BLaER1 treated with 17β-estradiol and CSF1 and Interleukin-3, amounts not matched to agents 10 nM and 100 nM (cell line): ENCODE results near the gene GNAZ.

ENCODE experiments used
- H3K27ac ChIP-seq, 11 experiments: shearing (Covaris generic); formaldehyde crosslinking; 2 replicates each; pipeline ENCODE4 v1.8.1; 2022
- H3K27me3 ChIP-seq, 11 experiments: shearing (Covaris generic); formaldehyde crosslinking; 2 replicates each; pipeline ENCODE4 v1.8.1; 2022
- H3K36me3 ChIP-seq, 11 experiments: shearing (Covaris generic); formaldehyde crosslinking; 2 replicates each; pipeline ENCODE4 v1.8.1; 2022
- H3K4me1 ChIP-seq, 10 experiments: shearing (Covaris generic); formaldehyde crosslinking; 2 replicates each; pipeline ENCODE4 v1.8.1; 2022
- H3K4me2 ChIP-seq, 11 experiments: shearing (Covaris generic); formaldehyde crosslinking; 2 replicates each; pipeline ENCODE4 v1.8.1; 2022
- H3K4me3 ChIP-seq, 10 experiments: shearing (Covaris generic); formaldehyde crosslinking; 2 replicates each; pipeline ENCODE4 v1.8.1; 2022
- H3K9ac ChIP-seq, 11 experiments: shearing (Covaris generic); formaldehyde crosslinking; 2 replicates each; pipeline ENCODE4 v1.8.1; 2022
- H3K9me3 ChIP-seq, 11 experiments: shearing (Covaris generic); formaldehyde crosslinking; replicated peaks in 1 of 11; 2 replicates each; pipeline ENCODE4 v1.8.1; 2022
- H4K20me1 ChIP-seq, 11 experiments: shearing (Covaris generic); formaldehyde crosslinking; 2 replicates each; pipeline ENCODE4 v1.8.1; 2022
- Cebpa-rat ChIP-seq, 11 experiments: shearing (Covaris generic); IDR thresholded peaks; 2 replicates each; pipeline ENCODE4 v1.8.1; 2022

The GNAZ gene

GRCh38 chr22:23075525-23076216 is 5.4 kb downstream of the GNAZ start:
- peak overlapping the region in 3 of 10 experiments; percentile 7 to 35 (median 10); a peak in 4 of 20 replicates for H3K4me3 ChIP-seq
- TF ChIP-seq Cebpa-rat (IDR thresholded peaks at IDR 0.05) = no peak
- H3K9me3 ChIP-seq = peaks cover 0 to 5% (median 0%) of the 10 kb centered on the region in 11 experiments; a peak in 1 of 22 replicates
- peak overlapping the region in 4 of 11 experiments; percentile 16 to 57 (median 50); a peak in 7 of 22 replicates for H3K9ac ChIP-seq
- H3K4me2 ChIP-seq = peak overlapping the region; percentile 38 to 100 (median 95)
- H3K4me1 ChIP-seq = peaks cover 29 to 99% (median 90%) of the 10 kb centered on the region in 10 experiments; a peak in 18 of 20 replicates
- H4K20me1 ChIP-seq = peaks cover 0 to 96% (median 12%) of the 10 kb centered on the region in 11 experiments; a peak in 14 of 22 replicates
- peaks cover 0 to 26% (median 18%) of the 10 kb centered on the region in 11 experiments; a peak in 14 of 22 replicates for H3K27me3 ChIP-seq
- peak overlapping the region in 1 of 11 experiments; percentile 13; a peak in 1 of 22 replicates for H3K27ac ChIP-seq
- H3K36me3 ChIP-seq = peaks cover 0 to 3% (median 0%) of the 10 kb centered on the region in 11 experiments; a peak in 1 of 22 replicates

- peaks cover 0 to 96% (median 12%) of the 10 kb centered on the region in 11 experiments; a peak in 13 of 22 replicates for H4K20me1 ChIP-seq
- no peak overlapping the region for H3K27ac ChIP-seq
- H3K9me3 ChIP-seq = peaks cover 0 to 5% (median 0%) of the 10 kb centered on the region in 11 experiments; a peak in 1 of 22 replicates
- peaks cover 19 to 96% (median 85%) of the 10 kb centered on the region in 10 experiments; a peak in 19 of 20 replicates for H3K4me1 ChIP-seq
- H3K9ac ChIP-seq = no peak overlapping the region
- H3K27me3 ChIP-seq = peaks cover 0 to 16% (median 8%) of the 10 kb centered on the region in 11 experiments; a peak in 13 of 22 replicates
- H3K4me2 ChIP-seq = peak overlapping the region in 8 of 11 experiments; percentile 94 to 100 (median 98); a peak in 12 of 22 replicates
- H3K36me3 ChIP-seq = peaks cover 0 to 3% (median 0%) of the 10 kb centered on the region in 11 experiments; a peak in 1 of 22 replicates
- TF ChIP-seq Cebpa-rat (IDR thresholded peaks at IDR 0.05) = no peak
- H3K4me3 ChIP-seq = no peak overlapping the region
These were observed 6.7 kb downstream of the GNAZ start for GRCh38 chr22:23076896-23077572.

GRCh38 chr22:23077627-23078461 is 7.5 kb downstream of the GNAZ start:
- Histone ChIP-seq H3K9me3 (peaks cover 0 to 5% (median 0%) of the 10 kb centered on the region in 11 experiments; a peak in 1 of 22 replicates), H3K36me3 (peaks cover 0 to 3% (median 0%) of the 10 kb centered on the region in 11 experiments; a peak in 1 of 22 replicates), H3K4me3 (no peak overlapping the region), H3K27ac (no peak overlapping the region), H4K20me1 (peaks cover 0 to 97% (median 8%) of the 10 kb centered on the region in 11 experiments; a peak in 9 of 22 replicates), H3K27me3 (peaks cover 0 to 9% (median 0%) of the 10 kb centered on the region in 11 experiments; a peak in 7 of 22 replicates), H3K4me2 (peak overlapping the region in 6 of 11 experiments; percentile 25 to 99 (median 95); a peak in 12 of 22 replicates), H3K9ac (no peak overlapping the region), H3K4me1 (peaks cover 19 to 96% (median 84%) of the 10 kb centered on the region in 10 experiments; a peak in 19 of 20 replicates)
- TF ChIP-seq Cebpa-rat (IDR thresholded peaks at IDR 0.05) = no peak

GRCh38 chr22:23078462-23078787 is 8.1 kb downstream of the GNAZ start:
- Histone ChIP-seq H3K27ac (no peak overlapping the region), H3K4me2 (peak overlapping the region in 6 of 11 experiments; percentile 25 to 99 (median 95); a peak in 10 of 22 replicates), H4K20me1 (peaks cover 0 to 97% (median 8%) of the 10 kb centered on the region in 11 experiments; a peak in 9 of 22 replicates), H3K4me3 (no peak overlapping the region), H3K9me3 (peaks cover 0 to 5% (median 0%) of the 10 kb centered on the region in 11 experiments; a peak in 1 of 22 replicates), H3K36me3 (peaks cover 0 to 3% (median 0%) of the 10 kb centered on the region in 11 experiments; a peak in 1 of 22 replicates), H3K27me3 (peaks cover 0 to 6% (median 0%) of the 10 kb centered on the region in 11 experiments; a peak in 3 of 22 replicates), H3K4me1 (peaks cover 19 to 96% (median 84%) of the 10 kb centered on the region in 10 experiments; a peak in 19 of 20 replicates), H3K9ac (no peak overlapping the region)
- no peak for TF ChIP-seq Cebpa-rat (IDR thresholded peaks at IDR 0.05)

GRCh38 chr22:23079240-23079768 is 9.0 kb downstream of the GNAZ start:
- H3K4me2 ChIP-seq = peak overlapping the region in 8 of 11 experiments; percentile 40 to 99 (median 59); a peak in 16 of 22 replicates
- TF ChIP-seq Cebpa-rat (IDR thresholded peaks at IDR 0.05) = no peak
- peaks cover 0 to 3% (median 0%) of the 10 kb centered on the region in 11 experiments; a peak in 1 of 22 replicates for H3K36me3 ChIP-seq
- peaks cover 0 to 97% (median 0%) of the 10 kb centered on the region in 11 experiments; a peak in 6 of 22 replicates for H4K20me1 ChIP-seq
- H3K9me3 ChIP-seq = peaks cover 0 to 5% (median 0%) of the 10 kb centered on the region in 11 experiments; a peak in 1 of 22 replicates
- H3K4me1 ChIP-seq = peaks cover 17 to 96% (median 82%) of the 10 kb centered on the region in 10 experiments; a peak in 19 of 20 replicates
- no peak overlapping the region for H3K27ac ChIP-seq
- H3K9ac ChIP-seq = no peak overlapping the region
- H3K27me3 ChIP-seq = peaks cover 0 to 6% (median 0%) of the 10 kb centered on the region in 11 experiments; a peak in 2 of 22 replicates
- no peak overlapping the region for H3K4me3 ChIP-seq

- Histone ChIP-seq H3K36me3 (peaks cover 0 to 3% (median 0%) of the 10 kb centered on the region in 11 experiments; a peak in 1 of 22 replicates), H3K4me2 (peak overlapping the region in 9 of 11 experiments; percentile 22 to 99 (median 49); a peak in 15 of 22 replicates), H3K9ac (no peak overlapping the region), H3K4me3 (no peak overlapping the region), H3K27me3 (peaks cover 0 to 6% (median 0%) of the 10 kb centered on the region in 11 experiments; a peak in 2 of 22 replicates), H3K4me1 (peaks cover 10 to 96% (median 82%) of the 10 kb centered on the region in 10 experiments; a peak in 19 of 20 replicates), H4K20me1 (peaks cover 0 to 97% (median 0%) of the 10 kb centered on the region in 11 experiments; a peak in 5 of 22 replicates), H3K27ac (no peak overlapping the region), H3K9me3 (peaks cover 0 to 5% (median 0%) of the 10 kb centered on the region in 11 experiments; a peak in 1 of 22 replicates)
- TF ChIP-seq Cebpa-rat (IDR thresholded peaks at IDR 0.05) = no peak
These were observed 9.6 kb downstream of the GNAZ start for GRCh38 chr22:23079814-23080521.
